IPS-15b (cell line): ENCODE measurements around the gene ZNF22.

ENCODE experiments used
- H3K27me3 ChIP-seq: one replicate; pipeline ENCODE4 v1.6.1; 2013; ENCODE audit warnings: low read length; ENCODE audit not compliant: control insufficient read depth, insufficient read depth
- H3K36me3 ChIP-seq: one replicate; pipeline ENCODE4 v1.6.1; 2013; ENCODE audit warnings: low read length; ENCODE audit not compliant: control insufficient read depth, insufficient read depth
- H3K4me1 ChIP-seq: one replicate; pipeline ENCODE4 v1.6.1; 2013; ENCODE audit warnings: mild to moderate bottlenecking, low read length; ENCODE audit not compliant: control insufficient read depth, insufficient read depth
- H3K4me3 ChIP-seq: one replicate; pipeline ENCODE4 v1.5.1; 2013; ENCODE audit warnings: low read depth, low read length
- H3K9ac ChIP-seq: one replicate; pipeline ENCODE4 v1.6.1; 2013; ENCODE audit warnings: low read depth, mild to moderate bottlenecking, low read length
- H3K9me3 ChIP-seq: one replicate; pipeline ENCODE4 v1.6.1; 2013; ENCODE audit warnings: mild to moderate bottlenecking, low read length; ENCODE audit not compliant: control insufficient read depth, insufficient read depth

The ZNF22 gene

GRCh38 chr10:44990302-44990655, 10.4 kb upstream of the ZNF22 start:
- Histone ChIP-seq H3K9ac (no peak overlapping the region), H3K27me3 (no peaks in the 10 kb centered on the region), H3K36me3 (no peaks in the 10 kb centered on the region), H3K9me3 (no peaks in the 10 kb centered on the region), H3K4me1 (peaks cover 43% of the 10 kb centered on the region), H3K4me3 (no peak overlapping the region)

- H3K27me3 ChIP-seq: no peaks in the 10 kb centered on the region
- H3K4me1 ChIP-seq: peaks cover 37% of the 10 kb centered on the region
- no peaks in the 10 kb centered on the region for H3K36me3 ChIP-seq
- no peak overlapping the region for H3K4me3 ChIP-seq
- no peaks in the 10 kb centered on the region for H3K9me3 ChIP-seq
- H3K9ac ChIP-seq: no peak overlapping the region
These were observed 9.8 kb upstream of the ZNF22 start for GRCh38 chr10:44990965-44991364.

GRCh38 chr10:44991571-44991970, 9.2 kb upstream of the ZNF22 start:
- H3K9ac ChIP-seq: no peak overlapping the region
- no peaks in the 10 kb centered on the region for H3K36me3 ChIP-seq
- no peak overlapping the region for H3K4me3 ChIP-seq

GRCh38 chr10:44992070-44992731, 8.5 kb upstream of the ZNF22 start:
- Histone ChIP-seq H3K36me3 (no peaks in the 10 kb centered on the region), H3K9ac (no peak overlapping the region), H3K4me3 (no peak overlapping the region), H3K27me3 (no peaks in the 10 kb centered on the region), H3K4me1 (peaks cover 28% of the 10 kb centered on the region), H3K9me3 (no peaks in the 10 kb centered on the region)

More at GRCh38 chr10:44991571-44991970, 9.2 kb upstream of the ZNF22 start:
- Histone ChIP-seq H3K27me3 (no peaks in the 10 kb centered on the region), H3K9me3 (no peaks in the 10 kb centered on the region), H3K4me1 (peaks cover 31% of the 10 kb centered on the region)

- Histone ChIP-seq H3K4me3 (no peak overlapping the region), H3K4me1 (peaks cover 28% of the 10 kb centered on the region), H3K36me3 (no peaks in the 10 kb centered on the region), H3K9me3 (no peaks in the 10 kb centered on the region), H3K9ac (no peak overlapping the region), H3K27me3 (no peaks in the 10 kb centered on the region)
These were observed 7.9 kb upstream of the ZNF22 start for GRCh38 chr10:44992732-44993225.

GRCh38 chr10:44993226-44993921, 7.3 kb upstream of the ZNF22 start:
- Histone ChIP-seq H3K27me3 (no peaks in the 10 kb centered on the region), H3K9ac (no peak overlapping the region), H3K9me3 (no peaks in the 10 kb centered on the region), H3K4me3 (no peak overlapping the region), H3K36me3 (no peaks in the 10 kb centered on the region), H3K4me1 (peaks cover 28% of the 10 kb centered on the region)

GRCh38 chr10:44993922-44994751, 6.6 kb upstream of the ZNF22 start:
- Histone ChIP-seq H3K9me3 (no peaks in the 10 kb centered on the region), H3K9ac (no peak overlapping the region), H3K36me3 (no peaks in the 10 kb centered on the region), H3K27me3 (no peaks in the 10 kb centered on the region), H3K4me3 (no peak overlapping the region), H3K4me1 (peaks cover 24% of the 10 kb centered on the region)

GRCh38 chr10:44994752-44995530, 5.8 kb upstream of the ZNF22 start:
- H3K4me1 ChIP-seq: peaks cover 20% of the 10 kb centered on the region
- no peaks in the 10 kb centered on the region for H3K36me3 ChIP-seq
- no peaks in the 10 kb centered on the region for H3K27me3 ChIP-seq
- no peak overlapping the region for H3K4me3 ChIP-seq
- no peaks in the 10 kb centered on the region for H3K9me3 ChIP-seq
- H3K9ac ChIP-seq: no peak overlapping the region

GRCh38 chr10:44995581-44995913, 5.2 kb upstream of the ZNF22 start:
- H3K36me3 ChIP-seq: no peaks in the 10 kb centered on the region
- no peaks in the 10 kb centered on the region for H3K9me3 ChIP-seq
- H3K4me1 ChIP-seq: peaks cover 22% of the 10 kb centered on the region
- no peak overlapping the region for H3K9ac ChIP-seq
- no peak overlapping the region for H3K4me3 ChIP-seq
- no peaks in the 10 kb centered on the region for H3K27me3 ChIP-seq

GRCh38 chr10:44995914-44996669, 4.6 kb upstream of the ZNF22 start:
- no peak overlapping the region for H3K9ac ChIP-seq
- H3K9me3 ChIP-seq: no peaks in the 10 kb centered on the region
- H3K4me1 ChIP-seq: peaks cover 17% of the 10 kb centered on the region
- no peaks in the 10 kb centered on the region for H3K36me3 ChIP-seq
- no peak overlapping the region for H3K4me3 ChIP-seq
- H3K27me3 ChIP-seq: no peaks in the 10 kb centered on the region
